ENCODE data around the gene CARMIL1. TPM values are rescaled to one million over a fixed set of nuclear protein-coding genes. Genes with fewer than 3 reads are reported as not detected.

Gene CARMIL1
- total and polyA plus RNA-seq, 4 donors: 22.9 to 41.0 (median 38.4) TPM

DNA sequence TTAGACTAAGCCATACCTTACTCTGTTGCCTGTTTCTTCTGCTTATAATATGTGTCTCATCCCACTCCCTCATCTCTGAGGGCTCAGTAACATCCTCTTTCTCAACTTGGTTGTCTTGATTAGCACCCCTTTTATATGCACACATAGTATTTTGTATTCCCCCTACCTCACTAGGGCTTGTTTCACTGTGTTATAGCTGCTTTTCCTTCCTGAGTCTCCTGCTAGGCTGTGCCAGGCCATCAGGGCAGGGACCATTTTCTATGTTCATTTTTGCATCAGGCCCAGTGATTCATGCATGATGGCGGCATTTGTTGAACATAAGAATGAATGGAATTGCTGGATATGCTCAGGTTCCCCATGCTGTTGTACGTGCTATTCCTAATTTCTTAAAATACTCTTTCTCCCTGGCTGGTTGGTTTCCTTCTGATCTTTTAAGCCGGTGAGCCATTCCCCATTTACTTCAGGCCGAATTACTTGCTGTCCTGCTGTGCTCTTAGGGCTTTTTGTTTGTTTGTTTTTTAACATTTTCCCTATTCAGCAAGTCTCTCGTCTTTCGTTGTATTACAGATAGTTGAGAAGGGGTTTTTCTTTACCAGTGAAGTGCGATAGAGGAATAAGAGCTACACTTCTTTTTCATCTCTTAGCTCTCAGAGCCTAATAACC lies 183.2 kb downstream of the CARMIL1 start:
- no peaks in the 10 kb centered on the region for H3K36me3 ChIP-seq (ENCODE audit: control insufficient read depth, insufficient read depth, low read length)
- no CpG with 5 or more reads among the region's 7 CpGs for WGBS (ENCODE audit: insufficient coverage)
- no peaks in the 10 kb centered on the region for H3K4me1 ChIP-seq (ENCODE audit: control insufficient read depth, insufficient read depth, low read length)
- H3K27ac ChIP-seq (ENCODE audit: low read depth, low read length): no peak overlapping the region
- H3K9me3 ChIP-seq (ENCODE audit: control insufficient read depth, insufficient read depth, low read length): no peaks in the 10 kb centered on the region
- DNase-seq (ENCODE audit: low read depth in 4 of 6, low spot score in 6 of 6): no peak
- H3K4me3 ChIP-seq (ENCODE audit: low read depth, low read length): no peak overlapping the region
- H3K27me3 ChIP-seq (ENCODE audit: control insufficient read depth, insufficient read depth, low read length): no peaks in the 10 kb centered on the region

DNA sequence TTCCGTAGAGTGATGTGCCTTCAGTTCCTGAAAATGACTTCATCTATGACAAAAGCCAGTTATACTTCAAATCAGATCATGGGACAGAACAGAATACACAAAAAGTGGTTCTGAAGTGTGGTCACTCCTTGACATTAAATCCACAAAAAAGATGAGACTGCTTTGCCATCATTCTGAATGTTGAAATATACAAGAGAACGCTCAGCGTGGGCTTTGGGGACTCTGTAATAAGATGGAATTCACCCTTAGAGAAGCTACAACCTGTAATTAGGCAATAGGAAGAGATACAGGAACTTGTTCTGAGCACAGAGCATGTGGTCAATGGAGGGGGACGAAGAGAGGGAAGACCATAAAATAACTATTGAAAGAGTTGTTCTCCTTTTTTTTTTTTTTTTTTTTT lies 184.3 kb downstream of the CARMIL1 start:
- WGBS (ENCODE audit: insufficient coverage): no CpG with 5 or more reads among the region's 4 CpGs
- no peak overlapping the region for H3K27ac ChIP-seq (ENCODE audit: low read depth, low read length)
- H3K27me3 ChIP-seq (ENCODE audit: control insufficient read depth, insufficient read depth, low read length): no peaks in the 10 kb centered on the region
- no peak for DNase-seq (ENCODE audit: low read depth in 4 of 6, low spot score in 6 of 6)
- no peaks in the 10 kb centered on the region for H3K36me3 ChIP-seq (ENCODE audit: control insufficient read depth, insufficient read depth, low read length)
- H3K4me3 ChIP-seq (ENCODE audit: low read depth, low read length): no peak overlapping the region
- no peaks in the 10 kb centered on the region for H3K4me1 ChIP-seq (ENCODE audit: control insufficient read depth, insufficient read depth, low read length)
- no peaks in the 10 kb centered on the region for H3K9me3 ChIP-seq (ENCODE audit: control insufficient read depth, insufficient read depth, low read length)

DNA sequence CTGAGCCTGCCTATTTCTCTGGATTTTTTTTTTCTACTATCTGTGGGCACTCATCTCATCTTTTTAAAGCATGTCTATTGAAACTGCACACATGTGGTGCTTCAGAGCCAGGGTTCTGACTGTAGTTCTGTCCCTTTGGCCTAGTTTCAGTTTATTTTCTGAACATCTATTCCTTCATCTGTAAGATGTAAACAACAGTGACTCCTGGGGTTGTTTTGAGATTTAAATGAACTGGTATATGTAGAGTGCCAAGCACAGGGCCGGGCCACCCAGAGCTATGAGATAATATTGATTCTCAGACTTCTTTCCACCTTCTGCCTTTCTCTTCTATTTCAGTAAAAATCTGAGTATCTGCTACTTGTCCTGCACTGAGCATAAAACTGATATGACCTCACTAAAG lies 185.1 kb downstream of the CARMIL1 start:
- WGBS (ENCODE audit: insufficient coverage): no CpG with 5 or more reads among the region's 1 CpG
- DNase-seq (ENCODE audit: low read depth in 4 of 6, low spot score in 6 of 6): no peak
- H3K27me3 ChIP-seq (ENCODE audit: control insufficient read depth, insufficient read depth, low read length): no peaks in the 10 kb centered on the region
- H3K36me3 ChIP-seq (ENCODE audit: control insufficient read depth, insufficient read depth, low read length): no peaks in the 10 kb centered on the region
- no peaks in the 10 kb centered on the region for H3K4me1 ChIP-seq (ENCODE audit: control insufficient read depth, insufficient read depth, low read length)
- no peak overlapping the region for H3K27ac ChIP-seq (ENCODE audit: low read depth, low read length)
- H3K9me3 ChIP-seq (ENCODE audit: control insufficient read depth, insufficient read depth, low read length): no peaks in the 10 kb centered on the region
- no peak overlapping the region for H3K4me3 ChIP-seq (ENCODE audit: low read depth, low read length)

DNA sequence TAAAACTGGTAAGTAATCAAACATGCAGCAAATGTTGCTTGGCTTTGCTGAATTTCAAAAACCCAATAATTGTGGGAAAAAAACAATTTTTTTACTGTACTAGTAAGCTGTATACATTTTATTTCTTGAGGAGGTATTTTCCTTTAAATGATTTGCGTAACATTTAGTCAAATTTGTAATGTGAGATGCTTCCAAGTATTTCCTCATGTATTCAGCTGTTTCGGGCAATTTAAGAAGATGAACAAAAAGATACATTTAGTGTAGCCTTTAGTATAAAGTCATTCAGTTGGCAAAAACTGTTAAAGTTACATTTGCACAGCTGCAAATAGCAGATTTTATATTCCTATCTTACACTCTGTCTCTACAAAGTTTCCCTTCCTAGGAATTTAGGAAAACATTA lies 186.8 kb downstream of the CARMIL1 start:
- Histone ChIP-seq H3K4me3 (ENCODE audit: low read depth, low read length) (no peak overlapping the region), H3K27me3 (ENCODE audit: control insufficient read depth, insufficient read depth, low read length) (no peaks in the 10 kb centered on the region), H3K4me1 (ENCODE audit: control insufficient read depth, insufficient read depth, low read length) (no peaks in the 10 kb centered on the region), H3K36me3 (ENCODE audit: control insufficient read depth, insufficient read depth, low read length) (no peaks in the 10 kb centered on the region), H3K9me3 (ENCODE audit: control insufficient read depth, insufficient read depth, low read length) (no peaks in the 10 kb centered on the region), H3K27ac (ENCODE audit: low read depth, low read length) (no peak overlapping the region)
- no CpG with 5 or more reads among the region's 2 CpGs for WGBS (ENCODE audit: insufficient coverage)
- no peak for DNase-seq (ENCODE audit: low read depth in 4 of 6, low spot score in 6 of 6)

DNA sequence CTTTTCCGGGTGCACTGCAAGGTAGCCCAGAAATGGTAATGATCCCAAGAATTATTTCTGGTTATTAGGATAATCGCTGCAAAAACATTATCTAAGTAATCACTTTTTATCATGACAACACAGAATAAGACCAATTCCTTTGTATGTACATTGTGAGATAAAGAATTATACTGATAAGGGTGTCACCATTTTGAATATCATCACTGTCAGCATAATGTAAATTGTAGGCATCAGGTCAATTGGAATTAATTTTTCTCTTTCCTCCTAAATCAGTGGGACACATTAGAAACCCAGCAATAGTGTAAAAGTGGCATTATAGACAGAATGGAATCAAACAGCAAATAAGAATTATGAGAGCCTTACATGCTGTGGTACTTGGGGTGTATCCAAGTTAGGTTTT lies 189.7 kb downstream of the CARMIL1 start:
- H3K9me3 ChIP-seq (ENCODE audit: control insufficient read depth, insufficient read depth, low read length): no peaks in the 10 kb centered on the region
- DNase-seq (ENCODE audit: low read depth in 4 of 6, low spot score in 6 of 6): no peak
- no CpG with 5 or more reads among the region's 2 CpGs for WGBS (ENCODE audit: insufficient coverage)
- no peak overlapping the region for H3K4me3 ChIP-seq (ENCODE audit: low read depth, low read length)
- H3K36me3 ChIP-seq (ENCODE audit: control insufficient read depth, insufficient read depth, low read length): no peaks in the 10 kb centered on the region
- no peak overlapping the region for H3K27ac ChIP-seq (ENCODE audit: low read depth, low read length)
- H3K4me1 ChIP-seq (ENCODE audit: control insufficient read depth, insufficient read depth, low read length): no peaks in the 10 kb centered on the region
- no peaks in the 10 kb centered on the region for H3K27me3 ChIP-seq (ENCODE audit: control insufficient read depth, insufficient read depth, low read length)

DNA sequence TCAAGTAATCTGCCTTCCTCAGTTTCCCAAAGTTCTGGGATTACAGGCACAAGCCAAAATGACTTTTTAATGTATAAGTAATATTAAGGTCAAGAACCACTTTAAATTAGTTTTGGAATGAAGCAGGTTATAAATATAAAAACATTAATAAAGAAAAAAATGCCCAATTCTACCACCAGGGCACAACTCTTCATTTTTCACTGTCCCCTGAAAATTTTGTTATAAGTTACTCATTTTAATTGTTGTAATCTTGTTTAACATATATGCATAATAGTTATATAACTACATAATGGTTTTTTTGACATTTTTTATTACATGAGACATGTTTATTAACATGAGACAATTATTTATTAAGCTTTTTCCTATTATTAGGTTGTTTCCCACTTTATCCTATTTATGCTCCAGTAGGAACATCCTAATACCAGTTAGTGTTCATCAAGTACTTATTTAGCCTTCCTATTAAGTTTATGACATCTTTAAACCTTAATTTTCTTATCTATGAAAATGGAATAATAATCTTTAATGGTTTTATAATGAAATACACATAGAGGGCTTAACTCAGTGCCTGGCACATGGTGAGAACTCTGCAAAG lies 190.7 kb downstream of the CARMIL1 start:
- H3K27me3 ChIP-seq (ENCODE audit: control insufficient read depth, insufficient read depth, low read length): no peaks in the 10 kb centered on the region
- H3K27ac ChIP-seq (ENCODE audit: low read depth, low read length): no peak overlapping the region
- H3K4me3 ChIP-seq (ENCODE audit: low read depth, low read length): no peak overlapping the region
- no peaks in the 10 kb centered on the region for H3K4me1 ChIP-seq (ENCODE audit: control insufficient read depth, insufficient read depth, low read length)
- H3K36me3 ChIP-seq (ENCODE audit: control insufficient read depth, insufficient read depth, low read length): no peaks in the 10 kb centered on the region
- H3K9me3 ChIP-seq (ENCODE audit: control insufficient read depth, insufficient read depth, low read length): no peaks in the 10 kb centered on the region
- DNase-seq (ENCODE audit: low read depth in 4 of 6, low spot score in 6 of 6): no peak

DNA sequence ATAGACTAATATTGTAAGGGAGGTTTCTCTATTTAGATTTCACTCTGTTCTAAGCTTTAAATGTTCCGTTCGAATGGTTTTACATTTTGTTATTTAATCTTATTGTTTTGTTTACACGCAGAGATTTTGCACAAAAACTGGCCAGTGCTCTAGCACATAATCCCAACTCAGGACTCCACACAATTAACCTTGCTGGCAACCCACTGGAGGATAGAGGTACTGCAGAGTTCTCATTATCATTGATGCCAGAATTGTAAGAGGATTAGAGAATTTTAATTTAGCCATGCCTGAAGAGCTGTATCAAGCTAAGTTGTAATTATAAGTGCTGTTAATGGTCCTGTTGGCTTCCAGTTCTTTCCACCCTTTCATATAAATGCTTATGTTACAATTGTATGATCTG lies 193.1 kb downstream of the CARMIL1 start:
- no peaks in the 10 kb centered on the region for H3K27me3 ChIP-seq (ENCODE audit: control insufficient read depth, insufficient read depth, low read length)
- peak in 1 of 6 donors; percentile 66 for DNase-seq (ENCODE audit: low read depth in 4 of 6, low spot score in 6 of 6)
- H3K27ac ChIP-seq (ENCODE audit: low read depth, low read length): no peak overlapping the region
- H3K36me3 ChIP-seq (ENCODE audit: control insufficient read depth, insufficient read depth, low read length): no peaks in the 10 kb centered on the region
- H3K4me3 ChIP-seq (ENCODE audit: low read depth, low read length): no peak overlapping the region
- no peaks in the 10 kb centered on the region for H3K4me1 ChIP-seq (ENCODE audit: control insufficient read depth, insufficient read depth, low read length)
- WGBS (ENCODE audit: insufficient coverage): no CpG with 5 or more reads among the region's 3 CpGs
- H3K9me3 ChIP-seq (ENCODE audit: control insufficient read depth, insufficient read depth, low read length): no peaks in the 10 kb centered on the region

DNA sequence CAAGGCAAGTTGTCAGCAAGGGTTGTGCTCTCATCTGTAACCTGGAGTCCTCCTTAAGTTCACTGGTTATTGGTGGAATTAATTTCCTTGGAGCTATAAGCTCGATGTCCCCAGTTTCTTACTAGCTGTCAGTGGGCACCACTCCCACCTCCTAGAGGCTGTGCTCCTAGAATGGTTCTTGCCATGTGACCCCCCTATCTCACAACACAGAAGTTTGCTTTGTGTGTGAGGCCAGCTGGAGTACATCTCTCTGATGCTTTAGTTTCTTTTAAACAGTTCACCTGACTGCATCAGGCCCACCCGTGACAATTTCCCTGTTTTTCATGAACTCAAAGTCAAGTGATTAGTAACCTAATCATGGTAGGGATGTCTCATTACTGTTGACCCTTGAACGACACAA lies 193.7 kb downstream of the CARMIL1 start:
- Histone ChIP-seq H3K27ac (ENCODE audit: low read depth, low read length) (no peak overlapping the region), H3K27me3 (ENCODE audit: control insufficient read depth, insufficient read depth, low read length) (no peaks in the 10 kb centered on the region), H3K4me3 (ENCODE audit: low read depth, low read length) (no peak overlapping the region), H3K4me1 (ENCODE audit: control insufficient read depth, insufficient read depth, low read length) (no peaks in the 10 kb centered on the region), H3K9me3 (ENCODE audit: control insufficient read depth, insufficient read depth, low read length) (no peaks in the 10 kb centered on the region), H3K36me3 (ENCODE audit: control insufficient read depth, insufficient read depth, low read length) (no peaks in the 10 kb centered on the region)
- 100% methylated on average over 1 of the region's 3 CpGs for WGBS (ENCODE audit: insufficient coverage)
- DNase-seq (ENCODE audit: low read depth in 4 of 6, low spot score in 6 of 6): no peak

DNA sequence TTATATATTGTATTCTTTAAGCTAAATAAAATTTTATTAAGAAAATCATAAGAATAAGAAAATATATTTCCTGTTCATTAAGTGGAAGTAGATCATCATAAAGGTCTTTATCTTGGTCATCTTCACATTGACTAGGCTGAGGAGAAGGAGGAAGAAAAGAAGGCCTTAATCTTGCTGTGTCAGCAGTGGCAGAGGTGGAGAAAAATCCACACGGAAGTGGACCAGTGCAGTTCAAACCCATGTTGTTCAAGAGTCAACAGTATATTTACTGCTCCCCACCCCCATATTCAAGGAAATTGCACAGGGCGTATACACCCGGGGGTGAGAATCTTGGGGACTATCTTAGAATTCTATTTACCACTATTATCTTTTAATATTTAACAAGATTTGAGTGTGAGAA lies 194.3 kb downstream of the CARMIL1 start:
- Histone ChIP-seq H3K36me3 (ENCODE audit: control insufficient read depth, insufficient read depth, low read length) (no peaks in the 10 kb centered on the region), H3K4me3 (ENCODE audit: low read depth, low read length) (no peak overlapping the region), H3K27me3 (ENCODE audit: control insufficient read depth, insufficient read depth, low read length) (no peaks in the 10 kb centered on the region), H3K27ac (ENCODE audit: low read depth, low read length) (no peak overlapping the region), H3K9me3 (ENCODE audit: control insufficient read depth, insufficient read depth, low read length) (no peaks in the 10 kb centered on the region), H3K4me1 (ENCODE audit: control insufficient read depth, insufficient read depth, low read length) (no peaks in the 10 kb centered on the region)
- DNase-seq (ENCODE audit: low read depth in 4 of 6, low spot score in 6 of 6): no peak
- no CpG with 5 or more reads among the region's 3 CpGs for WGBS (ENCODE audit: insufficient coverage)

DNA sequence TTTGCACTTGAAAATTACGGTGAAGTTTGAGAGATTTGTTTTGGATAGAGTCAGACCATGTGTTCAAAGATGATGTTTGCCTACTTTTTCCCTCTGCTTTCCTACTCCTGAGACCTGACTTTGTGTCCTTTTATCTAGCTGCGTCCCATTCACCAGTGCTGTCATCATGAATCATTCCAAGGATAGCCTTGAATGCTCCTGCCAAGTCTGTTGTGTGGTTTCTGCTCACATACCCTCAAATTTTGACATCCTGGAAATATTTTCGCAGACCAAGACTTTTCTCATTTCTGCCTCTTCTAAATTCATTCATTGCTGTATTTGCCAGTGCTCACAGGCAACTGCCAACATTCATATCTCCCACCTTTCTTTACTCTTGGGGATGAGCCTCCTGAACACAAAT lies 197.0 kb downstream of the CARMIL1 start:
- no peaks in the 10 kb centered on the region for H3K36me3 ChIP-seq (ENCODE audit: control insufficient read depth, insufficient read depth, low read length)
- H3K27me3 ChIP-seq (ENCODE audit: control insufficient read depth, insufficient read depth, low read length): no peaks in the 10 kb centered on the region
- WGBS (ENCODE audit: insufficient coverage): 79% methylated on average over 3 of the region's 3 CpGs
- H3K27ac ChIP-seq (ENCODE audit: low read depth, low read length): no peak overlapping the region
- H3K4me3 ChIP-seq (ENCODE audit: low read depth, low read length): no peak overlapping the region
- no peaks in the 10 kb centered on the region for H3K9me3 ChIP-seq (ENCODE audit: control insufficient read depth, insufficient read depth, low read length)
- DNase-seq (ENCODE audit: low read depth in 4 of 6, low spot score in 6 of 6): no peak
- no peaks in the 10 kb centered on the region for H3K4me1 ChIP-seq (ENCODE audit: control insufficient read depth, insufficient read depth, low read length)
